ENCODE data around the gene LPCAT3. TPM values are rescaled to one million over a fixed set of nuclear protein-coding genes. Genes with fewer than 3 reads are reported as not detected.

LPCAT3 gene
- polyA plus RNA-seq, 2 of the 4 experiments (the other 2 are of a cell fraction) = 42.8 to 53.4 TPM

DNA sequence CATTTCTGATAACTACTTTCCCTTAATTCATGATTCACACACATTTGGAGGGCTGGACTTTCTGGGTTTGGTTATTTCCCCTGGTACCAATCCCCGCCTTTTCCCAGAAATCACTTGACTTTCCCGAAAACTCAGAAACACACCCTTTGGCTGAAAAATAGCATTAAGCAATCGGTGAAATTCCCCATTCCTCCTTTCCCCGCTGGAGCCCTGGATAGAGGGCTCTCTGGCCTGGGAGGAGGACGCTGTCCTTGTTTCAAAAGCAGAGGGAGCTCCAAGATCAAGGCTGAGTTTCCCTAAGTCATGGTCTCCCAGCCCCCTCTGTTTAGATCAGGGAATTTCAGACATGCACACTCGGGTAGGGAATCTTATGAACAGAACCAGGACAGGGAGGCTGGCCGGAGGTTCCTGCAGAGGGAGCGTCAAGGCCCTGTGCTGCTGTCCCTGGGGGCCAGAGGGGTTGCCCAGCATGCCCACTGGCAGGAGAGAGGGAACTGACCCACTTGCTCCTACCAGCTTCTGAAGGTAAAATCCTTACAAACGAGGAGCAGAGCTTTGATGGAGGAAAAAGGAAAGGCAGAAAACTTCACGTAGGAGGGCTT lies 42.2 kb upstream of the LPCAT3 start, which contains the start of gene C1S (continued):
- TF ChIP-seq TP53 (CRISPR knock-in tag; IDR thresholded peaks at IDR 0.05) = no peak
- TF ChIP-seq, protein P1, sequence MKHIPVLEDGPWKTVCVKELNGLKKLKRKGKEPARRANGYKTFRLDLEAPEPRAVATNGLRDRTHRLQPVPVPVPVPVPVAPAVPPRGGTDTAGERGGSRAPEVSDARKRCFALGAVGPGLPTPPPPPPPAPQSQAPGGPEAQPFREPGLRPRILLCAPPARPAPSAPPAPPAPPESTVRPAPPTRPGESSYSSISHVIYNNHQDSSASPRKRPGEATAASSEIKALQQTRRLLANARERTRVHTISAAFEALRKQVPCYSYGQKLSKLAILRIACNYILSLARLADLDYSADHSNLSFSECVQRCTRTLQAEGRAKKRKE (CRISPR knock-in tag; IDR thresholded peaks at IDR 0.05; ENCODE audit: low read depth) = no peak
- TF ChIP-seq HEYL (CRISPR knock-in tag; IDR thresholded peaks at IDR 0.05) = no peak
- TF ChIP-seq, protein P2, sequence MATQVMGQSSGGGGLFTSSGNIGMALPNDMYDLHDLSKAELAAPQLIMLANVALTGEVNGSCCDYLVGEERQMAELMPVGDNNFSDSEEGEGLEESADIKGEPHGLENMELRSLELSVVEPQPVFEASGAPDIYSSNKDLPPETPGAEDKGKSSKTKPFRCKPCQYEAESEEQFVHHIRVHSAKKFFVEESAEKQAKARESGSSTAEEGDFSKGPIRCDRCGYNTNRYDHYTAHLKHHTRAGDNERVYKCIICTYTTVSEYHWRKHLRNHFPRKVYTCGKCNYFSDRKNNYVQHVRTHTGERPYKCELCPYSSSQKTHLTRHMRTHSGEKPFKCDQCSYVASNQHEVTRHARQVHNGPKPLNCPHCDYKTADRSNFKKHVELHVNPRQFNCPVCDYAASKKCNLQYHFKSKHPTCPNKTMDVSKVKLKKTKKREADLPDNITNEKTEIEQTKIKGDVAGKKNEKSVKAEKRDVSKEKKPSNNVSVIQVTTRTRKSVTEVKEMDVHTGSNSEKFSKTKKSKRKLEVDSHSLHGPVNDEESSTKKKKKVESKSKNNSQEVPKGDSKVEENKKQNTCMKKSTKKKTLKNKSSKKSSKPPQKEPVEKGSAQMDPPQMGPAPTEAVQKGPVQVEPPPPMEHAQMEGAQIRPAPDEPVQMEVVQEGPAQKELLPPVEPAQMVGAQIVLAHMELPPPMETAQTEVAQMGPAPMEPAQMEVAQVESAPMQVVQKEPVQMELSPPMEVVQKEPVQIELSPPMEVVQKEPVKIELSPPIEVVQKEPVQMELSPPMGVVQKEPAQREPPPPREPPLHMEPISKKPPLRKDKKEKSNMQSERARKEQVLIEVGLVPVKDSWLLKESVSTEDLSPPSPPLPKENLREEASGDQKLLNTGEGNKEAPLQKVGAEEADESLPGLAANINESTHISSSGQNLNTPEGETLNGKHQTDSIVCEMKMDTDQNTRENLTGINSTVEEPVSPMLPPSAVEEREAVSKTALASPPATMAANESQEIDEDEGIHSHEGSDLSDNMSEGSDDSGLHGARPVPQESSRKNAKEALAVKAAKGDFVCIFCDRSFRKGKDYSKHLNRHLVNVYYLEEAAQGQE (IDR thresholded peaks at IDR 0.05) = no peak
- TF ChIP-seq, protein P3, sequence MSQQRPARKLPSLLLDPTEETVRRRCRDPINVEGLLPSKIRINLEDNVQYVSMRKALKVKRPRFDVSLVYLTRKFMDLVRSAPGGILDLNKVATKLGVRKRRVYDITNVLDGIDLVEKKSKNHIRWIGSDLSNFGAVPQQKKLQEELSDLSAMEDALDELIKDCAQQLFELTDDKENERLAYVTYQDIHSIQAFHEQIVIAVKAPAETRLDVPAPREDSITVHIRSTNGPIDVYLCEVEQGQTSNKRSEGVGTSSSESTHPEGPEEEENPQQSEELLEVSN (IDR thresholded peaks at IDR 0.05; ENCODE audit: borderline replicate concordance, low read depth) = no peak
- TF ChIP-seq SREBF2 (IDR thresholded peaks at IDR 0.05) = no peak
- TF ChIP-seq RNF2 (IDR thresholded peaks at IDR 0.05; ENCODE audit: borderline replicate concordance, low read depth) = no peak
- no peak for TF ChIP-seq KDM1A (IDR thresholded peaks at IDR 0.05; ENCODE audit: low read depth)
- TF ChIP-seq, protein P4, sequence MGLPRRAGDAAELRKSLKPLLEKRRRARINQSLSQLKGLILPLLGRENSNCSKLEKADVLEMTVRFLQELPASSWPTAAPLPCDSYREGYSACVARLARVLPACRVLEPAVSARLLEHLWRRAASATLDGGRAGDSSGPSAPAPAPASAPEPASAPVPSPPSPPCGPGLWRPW (IDR thresholded peaks at IDR 0.05) = no peak
- TF ChIP-seq HDAC2 (IDR thresholded peaks at IDR 0.05) = no peak
- TF ChIP-seq KDM5A (IDR thresholded peaks at IDR 0.05) = no peak
- TF ChIP-seq NPAS2 (CRISPR knock-in tag; IDR thresholded peaks at IDR 0.05; ENCODE audit: borderline replicate concordance) = no peak
- TF ChIP-seq EHMT2 (IDR thresholded peaks at IDR 0.05; ENCODE audit: low read depth) = no peak
- no peak for TF ChIP-seq HOXA7 (CRISPR knock-in tag; IDR thresholded peaks at IDR 0.05)
- TF ChIP-seq POLR2A (IDR thresholded peaks at IDR 0.05; ENCODE audit: low read length) = peak; percentile 30; the same call in 1 of the 2 replicates
- TF ChIP-seq ESRRA (IDR thresholded peaks at IDR 0.05; ENCODE audit: borderline replicate concordance, low read length) = no peak
- TF ChIP-seq, protein P5, sequence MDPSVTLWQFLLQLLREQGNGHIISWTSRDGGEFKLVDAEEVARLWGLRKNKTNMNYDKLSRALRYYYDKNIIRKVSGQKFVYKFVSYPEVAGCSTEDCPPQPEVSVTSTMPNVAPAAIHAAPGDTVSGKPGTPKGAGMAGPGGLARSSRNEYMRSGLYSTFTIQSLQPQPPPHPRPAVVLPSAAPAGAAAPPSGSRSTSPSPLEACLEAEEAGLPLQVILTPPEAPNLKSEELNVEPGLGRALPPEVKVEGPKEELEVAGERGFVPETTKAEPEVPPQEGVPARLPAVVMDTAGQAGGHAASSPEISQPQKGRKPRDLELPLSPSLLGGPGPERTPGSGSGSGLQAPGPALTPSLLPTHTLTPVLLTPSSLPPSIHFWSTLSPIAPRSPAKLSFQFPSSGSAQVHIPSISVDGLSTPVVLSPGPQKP (IDR thresholded peaks at IDR 0.05; ENCODE audit: low read depth, low read length) = no peak
- TF ChIP-seq FOSB (CRISPR knock-in tag; IDR thresholded peaks at IDR 0.05) = no peak
- TF ChIP-seq MAFK (IDR thresholded peaks at IDR 0.05; ENCODE audit: partially characterized antibody) = peak; percentile 90
- no peak for TF ChIP-seq GATA3 (IDR thresholded peaks at IDR 0.05; ENCODE audit: borderline replicate concordance)
- TF ChIP-seq FOXS1 (CRISPR knock-in tag; IDR thresholded peaks at IDR 0.05) = 0 out of 2 replicates have a peak, but pooled peaks have one; percentile 20
- peak; percentile 99 for TF ChIP-seq SMC3 (IDR thresholded peaks at IDR 0.05)
- TF ChIP-seq ZNF302 (CRISPR knock-in tag; IDR thresholded peaks at IDR 0.05) = no peak
- TF ChIP-seq, protein P6, sequence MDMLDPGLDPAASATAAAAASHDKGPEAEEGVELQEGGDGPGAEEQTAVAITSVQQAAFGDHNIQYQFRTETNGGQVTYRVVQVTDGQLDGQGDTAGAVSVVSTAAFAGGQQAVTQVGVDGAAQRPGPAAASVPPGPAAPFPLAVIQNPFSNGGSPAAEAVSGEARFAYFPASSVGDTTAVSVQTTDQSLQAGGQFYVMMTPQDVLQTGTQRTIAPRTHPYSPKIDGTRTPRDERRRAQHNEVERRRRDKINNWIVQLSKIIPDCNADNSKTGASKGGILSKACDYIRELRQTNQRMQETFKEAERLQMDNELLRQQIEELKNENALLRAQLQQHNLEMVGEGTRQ (IDR thresholded peaks at IDR 0.05) = no peak
- no peak for TF ChIP-seq BHLHE40 (IDR thresholded peaks at IDR 0.05; ENCODE audit: low read depth, low read length)
- TF ChIP-seq, protein P7, sequence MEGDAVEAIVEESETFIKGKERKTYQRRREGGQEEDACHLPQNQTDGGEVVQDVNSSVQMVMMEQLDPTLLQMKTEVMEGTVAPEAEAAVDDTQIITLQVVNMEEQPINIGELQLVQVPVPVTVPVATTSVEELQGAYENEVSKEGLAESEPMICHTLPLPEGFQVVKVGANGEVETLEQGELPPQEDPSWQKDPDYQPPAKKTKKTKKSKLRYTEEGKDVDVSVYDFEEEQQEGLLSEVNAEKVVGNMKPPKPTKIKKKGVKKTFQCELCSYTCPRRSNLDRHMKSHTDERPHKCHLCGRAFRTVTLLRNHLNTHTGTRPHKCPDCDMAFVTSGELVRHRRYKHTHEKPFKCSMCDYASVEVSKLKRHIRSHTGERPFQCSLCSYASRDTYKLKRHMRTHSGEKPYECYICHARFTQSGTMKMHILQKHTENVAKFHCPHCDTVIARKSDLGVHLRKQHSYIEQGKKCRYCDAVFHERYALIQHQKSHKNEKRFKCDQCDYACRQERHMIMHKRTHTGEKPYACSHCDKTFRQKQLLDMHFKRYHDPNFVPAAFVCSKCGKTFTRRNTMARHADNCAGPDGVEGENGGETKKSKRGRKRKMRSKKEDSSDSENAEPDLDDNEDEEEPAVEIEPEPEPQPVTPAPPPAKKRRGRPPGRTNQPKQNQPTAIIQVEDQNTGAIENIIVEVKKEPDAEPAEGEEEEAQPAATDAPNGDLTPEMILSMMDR (IDR thresholded peaks at IDR 0.05) = peak; percentile 96
- no peak for TF ChIP-seq JUNB (IDR thresholded peaks at IDR 0.05)
- TF ChIP-seq CHD4 (IDR thresholded peaks at IDR 0.05; ENCODE audit: borderline replicate concordance) = no peak
- no peak for TF ChIP-seq PHF8 (IDR thresholded peaks at IDR 0.05; ENCODE audit: borderline replicate concordance, low read depth)
- TF ChIP-seq, protein P8, sequence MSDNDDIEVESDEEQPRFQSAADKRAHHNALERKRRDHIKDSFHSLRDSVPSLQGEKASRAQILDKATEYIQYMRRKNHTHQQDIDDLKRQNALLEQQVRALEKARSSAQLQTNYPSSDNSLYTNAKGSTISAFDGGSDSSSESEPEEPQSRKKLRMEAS (IDR thresholded peaks at IDR 0.05) = peak; percentile 63
- TF ChIP-seq NR3C1 (IDR thresholded peaks at IDR 0.05) = no peak
- no peak for TF ChIP-seq EHF (CRISPR knock-in tag; IDR thresholded peaks at IDR 0.05)
- TF ChIP-seq POLR2AphosphoS2 (conservative IDR thresholded peaks at IDR 0.05; ENCODE audit: low read length) = no peak
- no peak for TF ChIP-seq RCOR1 (IDR thresholded peaks at IDR 0.05; ENCODE audit: low read depth, low read length)
- no peak for TF ChIP-seq RFX5 (IDR thresholded peaks at IDR 0.05)
- TF ChIP-seq MYC (IDR thresholded peaks at IDR 0.05; ENCODE audit: borderline replicate concordance, low read length) = no peak
